Neural crest cell (in vitro differentiated cells): ENCODE measurements around the gene KSR1. TPM values are rescaled to one million over a fixed set of nuclear protein-coding genes. Genes with fewer than 3 reads are reported as not detected.
"Not testable (repeated sequence)": the region's sequence is repeated elsewhere in the genome, so short reads cannot be mapped to it uniquely, and the experiment has no call there.

Experiments used
- DNase-seq: peaks from one replicate; pipeline ENCODE4 v3.0.0; 2021; ENCODE audit warnings: low read depth, mixed read lengths, low spot score
- H3K27ac Mint-ChIP-seq: one replicate; pipeline ENCODE4 v1.8.0; 2021; ENCODE audit warnings: mild to moderate bottlenecking, mixed read lengths; ENCODE audit not compliant: unreplicated experiment
- H3K27me3 Mint-ChIP-seq: 2 replicates; pipeline ENCODE4 v1.8.0; 2021; ENCODE audit warnings: low read depth, mild to moderate bottlenecking, mixed read lengths
- H3K36me3 Mint-ChIP-seq: 2 replicates; pipeline ENCODE4 v1.8.0; 2021; ENCODE audit warnings: low read depth, mild to moderate bottlenecking, mixed read lengths
- H3K4me1 Mint-ChIP-seq: 2 replicates; pipeline ENCODE4 v1.8.0; 2021; ENCODE audit warnings: mixed read lengths
- H3K4me3 Mint-ChIP-seq: one replicate; pipeline ENCODE4 v1.8.0; 2021; ENCODE audit warnings: mild to moderate bottlenecking, mixed read lengths
- H3K9me3 Mint-ChIP-seq: 2 replicates; pipeline ENCODE4 v1.8.0; 2021; ENCODE audit warnings: mixed read lengths
- total RNA-seq: library from RNA; stranded (reverse); gene quantifications from 2 replicates; pipeline ENCODE4 v1.2.1, GENCODE V29; 2021
- TF ChIP-seq, protein P1 (sequence below): fragments of 200-600 bp; sonication (generic); conservative IDR thresholded peaks from 2 replicates; pipeline ENCODE4 v1.5.0; 2021; ENCODE audit warnings: antibody characterized with exemption, mild to moderate bottlenecking

Gene KSR1
- total RNA-seq, 1 donor from 2014 or later: 28.0 TPM

DNA sequence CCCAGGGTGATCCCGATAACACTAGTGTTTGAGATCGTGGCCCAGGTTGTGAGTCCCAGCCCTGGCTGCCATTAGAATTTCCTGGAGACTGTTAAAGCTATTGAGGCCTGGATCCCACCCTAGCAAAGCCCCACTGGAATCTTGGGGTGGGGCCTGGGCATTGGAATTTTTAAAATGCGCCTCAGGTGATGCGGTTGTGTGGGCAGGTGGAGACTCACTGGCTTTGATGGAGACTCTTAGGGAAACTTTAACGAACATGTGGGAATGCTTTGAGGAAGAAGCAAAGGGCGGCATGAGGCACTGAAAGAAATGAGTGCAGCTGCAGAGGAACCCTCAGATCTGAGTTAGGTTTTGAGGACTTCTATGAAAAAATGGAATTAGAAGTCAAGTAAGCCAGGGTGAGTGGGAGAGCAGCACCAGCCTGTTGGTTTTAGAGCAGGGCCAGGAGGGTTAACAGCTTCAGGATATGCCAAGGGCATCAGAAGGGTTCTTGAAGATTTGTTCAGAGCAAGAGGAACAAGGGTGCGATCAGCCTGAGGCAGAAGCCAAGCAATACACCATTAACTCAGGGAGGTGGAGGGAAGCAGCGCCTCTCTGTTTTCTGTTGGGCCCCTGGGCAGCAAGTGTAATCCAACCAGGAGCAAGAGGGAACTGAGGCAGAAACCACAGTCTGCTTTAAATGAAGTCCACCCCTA, 42.5 kb downstream of the KSR1 start:
- Mint-ChIP-seq H3K27me3 (no peaks in the 10 kb centered on the region), H3K4me3 (no peak overlapping the region), H3K9me3 (peaks cover 3% of the 10 kb centered on the region), H3K36me3 (peaks cover 21% of the 10 kb centered on the region), H3K27ac (peak overlapping the region; percentile 22), H3K4me1 (peaks cover 28% of the 10 kb centered on the region)
- TF ChIP-seq, protein P1, sequence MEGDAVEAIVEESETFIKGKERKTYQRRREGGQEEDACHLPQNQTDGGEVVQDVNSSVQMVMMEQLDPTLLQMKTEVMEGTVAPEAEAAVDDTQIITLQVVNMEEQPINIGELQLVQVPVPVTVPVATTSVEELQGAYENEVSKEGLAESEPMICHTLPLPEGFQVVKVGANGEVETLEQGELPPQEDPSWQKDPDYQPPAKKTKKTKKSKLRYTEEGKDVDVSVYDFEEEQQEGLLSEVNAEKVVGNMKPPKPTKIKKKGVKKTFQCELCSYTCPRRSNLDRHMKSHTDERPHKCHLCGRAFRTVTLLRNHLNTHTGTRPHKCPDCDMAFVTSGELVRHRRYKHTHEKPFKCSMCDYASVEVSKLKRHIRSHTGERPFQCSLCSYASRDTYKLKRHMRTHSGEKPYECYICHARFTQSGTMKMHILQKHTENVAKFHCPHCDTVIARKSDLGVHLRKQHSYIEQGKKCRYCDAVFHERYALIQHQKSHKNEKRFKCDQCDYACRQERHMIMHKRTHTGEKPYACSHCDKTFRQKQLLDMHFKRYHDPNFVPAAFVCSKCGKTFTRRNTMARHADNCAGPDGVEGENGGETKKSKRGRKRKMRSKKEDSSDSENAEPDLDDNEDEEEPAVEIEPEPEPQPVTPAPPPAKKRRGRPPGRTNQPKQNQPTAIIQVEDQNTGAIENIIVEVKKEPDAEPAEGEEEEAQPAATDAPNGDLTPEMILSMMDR: no peak
- DNase-seq: no peak

DNA sequence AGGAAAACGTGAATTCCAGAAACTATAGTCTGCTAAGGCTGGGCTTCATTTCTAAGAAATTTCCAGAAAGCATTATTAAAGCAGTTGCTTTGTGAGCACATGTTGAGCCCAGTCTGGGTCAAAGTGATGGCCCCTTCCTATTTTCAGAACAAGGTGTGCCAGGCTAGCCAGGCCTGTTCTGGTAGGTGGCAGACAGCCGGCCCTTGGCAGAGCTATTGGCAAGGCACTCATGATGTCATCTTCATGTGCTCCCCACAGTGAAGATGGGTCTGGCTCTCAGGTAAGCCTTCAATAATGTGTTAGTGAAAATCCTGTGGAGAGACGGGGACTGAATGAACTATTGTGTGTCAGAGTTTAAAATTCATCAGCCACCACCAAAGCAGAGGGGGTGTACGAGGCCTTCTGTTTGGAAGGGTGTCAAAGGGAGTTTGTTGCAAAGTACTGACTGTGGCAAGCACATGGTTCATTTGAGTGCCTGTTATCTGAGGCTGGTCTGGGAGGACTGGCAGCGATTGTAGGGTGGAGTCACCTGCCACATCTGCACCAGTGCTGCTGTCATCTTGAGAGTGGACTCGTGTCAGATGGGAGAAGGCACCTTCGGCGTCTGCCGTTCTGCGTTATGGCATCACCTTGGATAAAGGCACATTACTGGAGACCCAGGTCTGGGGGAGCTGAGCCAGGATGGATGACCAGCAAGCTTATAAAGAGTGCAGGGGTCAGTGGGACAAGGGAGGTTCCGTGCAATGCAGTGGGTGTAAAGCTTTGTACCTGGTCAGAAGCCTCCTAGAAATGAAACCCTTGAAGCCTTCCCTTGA, 43.4 kb downstream of the KSR1 start:
- Mint-ChIP-seq H3K27me3 (no peaks in the 10 kb centered on the region), H3K36me3 (peaks cover 21% of the 10 kb centered on the region), H3K4me3 (no peak overlapping the region), H3K4me1 (peaks cover 22% of the 10 kb centered on the region), H3K9me3 (peaks cover 3% of the 10 kb centered on the region), H3K27ac (no peak overlapping the region)
- no peak for DNase-seq
- TF ChIP-seq, protein P1: no peak

DNA sequence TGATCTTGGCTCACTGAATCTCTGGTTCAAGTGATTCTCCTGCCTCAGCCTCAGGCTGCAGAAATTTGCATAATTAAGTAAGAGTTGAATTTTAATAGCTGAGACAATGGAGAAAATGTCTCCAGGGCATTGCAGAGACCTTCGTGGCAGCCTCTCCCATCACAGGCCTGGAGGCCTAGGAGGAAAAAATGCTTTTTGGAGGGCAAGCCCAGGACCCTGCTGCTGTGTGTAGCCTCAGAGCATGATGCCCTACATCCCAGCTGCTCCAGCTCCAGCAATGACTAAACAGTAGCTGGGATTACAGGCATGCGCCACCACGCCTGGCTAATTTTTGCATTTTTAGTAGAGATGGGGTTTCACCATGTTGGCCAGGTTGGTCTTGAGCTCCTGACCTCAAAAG, 45.1 kb downstream of the KSR1 start:
- not testable (repeated sequence) for DNase-seq, H3K27me3 Mint-ChIP-seq, H3K27ac Mint-ChIP-seq, H3K4me3 Mint-ChIP-seq, H3K9me3 Mint-ChIP-seq
- Mint-ChIP-seq H3K36me3 (peaks cover 21% of the 10 kb centered on the region), H3K4me1 (peaks cover 10% of the 10 kb centered on the region)

GRCh38 chr17:27502526-27503324, 46.5 kb downstream of the KSR1 start:
- H3K4me1 Mint-ChIP-seq: peaks cover 7% of the 10 kb centered on the region
- peaks cover 3% of the 10 kb centered on the region for H3K9me3 Mint-ChIP-seq
- no peak overlapping the region for H3K27ac Mint-ChIP-seq
- no peaks in the 10 kb centered on the region for H3K27me3 Mint-ChIP-seq
- no peak for DNase-seq
- H3K36me3 Mint-ChIP-seq: peaks cover 21% of the 10 kb centered on the region
- no peak overlapping the region for H3K4me3 Mint-ChIP-seq
- TF ChIP-seq, protein P1: no peak

GRCh38 chr17:27503611-27504010, 47.4 kb downstream of the KSR1 start:
- Mint-ChIP-seq H3K27me3 (no peaks in the 10 kb centered on the region), H3K27ac (no peak overlapping the region), H3K9me3 (peaks cover 3% of the 10 kb centered on the region), H3K4me1 (peaks cover 7% of the 10 kb centered on the region), H3K4me3 (no peak overlapping the region), H3K36me3 (peaks cover 21% of the 10 kb centered on the region)
- TF ChIP-seq, protein P1: no peak
- DNase-seq: no peak
